K562 (cell line): Measurements from ENCODE around the gene MCF2. TPM values are rescaled to one million over a fixed set of nuclear protein-coding genes. Genes with fewer than 3 reads are reported as not detected.

Source experiments
- ATAC-seq: fragments of 200-7000 bp; cut with Tn5 transposase; 3 replicates; pipeline ENCODE4 v1.9.1; 2020; ENCODE audit warnings: moderate library complexity
- BruUV-seq: library from RNA; stranded (reverse); fragments of 400-500 nt; replicated peaks from 2 replicates; lab custom pipeline; 2021; lab: Mats Ljungman, UMichigan
- CTCF ChIA-PET: fragments of 300-600 bp; formaldehyde crosslinking; extraction: SDS; loops from one replicate; lab custom pipeline; 2021; ENCODE audit warnings: low intra/inter-chr PET ratio; lab: Yijun Ruan, JAX
- POLR2A ChIA-PET: fragments of 300-600, 350-650 bp; sonication (Branson Sonifier 250); formaldehyde crosslinking; extraction: SDS; loops from one replicate; lab custom pipeline; 2021; ENCODE audit warnings: antibody characterized with exemption, inconsistent platforms; lab: Yijun Ruan, JAX
- DNase-seq, 4 experiments: peaks; one replicate each; pipeline versions ENCODE4 v3.0.0 to v3.0.0-alpha.2; 2011 to 2018; ENCODE audit warnings: low spot score in 3 of 4, mixed read lengths in 3 of 4; ENCODE audit errors: extremely low read depth in 1 of 4
- FAIRE-seq: peaks from 2 replicates; lab custom pipeline; 2011; peaks lifted over from hg19 to GRCh38; lab: Jason Lieb, UNC
- H2AFZ ChIP-seq: 2 replicates; pipeline ENCODE4 v1.6.0; 2011; ENCODE audit warnings: low read depth, low read length, control low read depth, inconsistent platforms
- H3K27ac ChIP-seq: fragments of 200-600 bp; 3 replicates; pipeline ENCODE4 v1.8.0; 2011; ENCODE audit warnings: low read depth, mild to moderate bottlenecking, control low read depth, inconsistent platforms, low read length, moderate library complexity, mixed read lengths; ENCODE audit errors: extremely low read depth
- H3K27me3 ChIP-seq, 2 experiments: fragments of 300-600 bp in 1 of 2; 2 replicates in 1 of 2; 3 replicates in 1 of 2; pipeline versions ENCODE4 v1.6.0 to v1.8.0; 2011; ENCODE audit warnings: inconsistent platforms in 2 of 2, low read length in 2 of 2, mild to moderate bottlenecking in 1 of 2, mixed read lengths in 1 of 2, moderate library complexity in 1 of 2; ENCODE audit not compliant: control insufficient read depth in 2 of 2, insufficient read depth in 2 of 2
- H3K36me3 ChIP-seq: fragments of 300-600 bp; 3 replicates; pipeline ENCODE4 v1.8.0; 2011; ENCODE audit warnings: mild to moderate bottlenecking, low read length, inconsistent platforms; ENCODE audit not compliant: control insufficient read depth, insufficient read depth
- H3K4me1 ChIP-seq, 2 experiments: fragments of 200-600 bp in 1 of 2; replicated peaks in 1 of 2; 2 replicates in 1 of 2; 3 replicates in 1 of 2; pipeline versions ENCODE4 v1.5.1 to v1.8.0; 2011; ENCODE audit warnings: inconsistent platforms in 2 of 2, low read length in 2 of 2, mild to moderate bottlenecking in 1 of 2, mixed read lengths in 1 of 2, moderate library complexity in 1 of 2; ENCODE audit not compliant: control insufficient read depth in 2 of 2, insufficient read depth in 2 of 2
- H3K4me2 ChIP-seq: 2 replicates; pipeline ENCODE4 v1.6.1; 2011; ENCODE audit warnings: low read length, control low read depth, inconsistent platforms, mixed read lengths; ENCODE audit not compliant: insufficient read depth
- H3K4me3 ChIP-seq: fragments of 200-600 bp; sonication (generic), shearing (Covaris generic); 2 replicates; pipeline ENCODE4 v1.5.1; 2016; ENCODE audit warnings: control low read depth, inconsistent platforms
- H3K79me2 ChIP-seq: fragments of 200-600 bp; 3 replicates; pipeline ENCODE4 v1.8.0; 2011; ENCODE audit warnings: low read length, inconsistent platforms; ENCODE audit not compliant: control insufficient read depth, insufficient read depth
- H3K9ac ChIP-seq, 2 experiments: 2 replicates each; pipeline versions ENCODE4 v1.6.0 to v1.6.1; 2011; ENCODE audit warnings: low read depth in 2 of 2, low read length in 2 of 2, control low read depth in 1 of 2, inconsistent platforms in 1 of 2, mild to moderate bottlenecking in 1 of 2, mixed read lengths in 1 of 2; ENCODE audit not compliant: insufficient read depth in 1 of 2
- H3K9me1 ChIP-seq: one replicate; pipeline ENCODE4 v1.6.0; 2011; ENCODE audit warnings: inconsistent platforms, mild to moderate bottlenecking, low read length, moderate library complexity; ENCODE audit not compliant: control insufficient read depth, insufficient read depth
- H3K9me3 ChIP-seq: replicated peaks from 2 replicates; pipeline ENCODE4 v1.5.1; 2011; ENCODE audit warnings: low read depth, low read length, inconsistent platforms; ENCODE audit not compliant: control insufficient read depth, insufficient read depth
- H4K20me1 ChIP-seq: replicated peaks from 2 replicates; pipeline ENCODE4 v1.6.1; 2011; ENCODE audit warnings: low read length, inconsistent platforms, mixed read lengths; ENCODE audit not compliant: control insufficient read depth, insufficient read depth
- CCAR2 ChIP-seq: fragments of 200-400 bp; formaldehyde crosslinking; IDR thresholded peaks from 2 replicates; pipeline ENCODE4 v1.6.1; 2017; ENCODE audit warnings: mild to moderate bottlenecking, low read depth, low read length
- POU5F1 ChIP-seq: fragments of 150-350 bp; IDR thresholded peaks from 2 replicates; pipeline ENCODE4 v1.6.1; 2014; ENCODE audit warnings: borderline replicate concordance, low read length, low read depth, mild to moderate bottlenecking; ENCODE audit not compliant: partially characterized antibody
- RAD21 ChIP-seq, 2 experiments: fragments of 250-450 bp in 1 of 2; fragments of 450-650 bp in 1 of 2; sonication (Bioruptor Pico) in 1 of 2; formaldehyde crosslinking in 1 of 2; IDR thresholded peaks in 1 of 2; conservative IDR thresholded peaks in 1 of 2; 2 replicates each; pipeline versions ENCODE4 v1.4.0 to v1.8.0; 2020 to 2022; ENCODE audit warnings: mild to moderate bottlenecking in 2 of 2, moderate library complexity in 1 of 2
- VEZF1 ChIP-seq: fragments of 200-800 bp; sonication (Bioruptor generic); IDR thresholded peaks from 2 replicates; pipeline ENCODE4 v1.6.1; 2017; ENCODE audit warnings: missing genetic modification characterization, missing compliant biosample characterization
- WGBS: fragments of 100-300 bp; shearing (Covaris generic); methylation state at CpG from one replicate; pipeline ENCODE4 v1.1.6; 2016; ENCODE audit warnings: low coverage, mixed read lengths; ENCODE audit not compliant: insufficient coverage; ENCODE audit errors: missing lambda C conversion rate; 5-methylcytosine and 5-hydroxymethylcytosine counted together
- in situ Hi-C: fragments of 300-500 bp; cut with MboI; formaldehyde crosslinking; loops from 4 replicates; pipeline ENCODE4 v1.15.0; 2018; ENCODE audit warnings: inconsistent platforms, mixed read lengths
- intact Hi-C: fragments of 100-400 bp; cut with micrococcal nuclease; formaldehyde crosslinking; loops from 2 replicates; pipeline ENCODE4 v1.14.2; 2022
- polyA plus RNA-seq, 8 experiments: library from polyadenylated mRNA; depleted of rRNA in 4 of 8; stranded (reverse) in 5 of 8; unstranded in 3 of 8; fragments of >200 nt; fragmentation: Nextera tagmentation in 2 of 8; fragmentation: Illumina TruSeq in 1 of 8; extraction: Ambion mirVana in 2 of 8; extraction: Trizol in 1 of 8; gene quantifications; 2 replicates each; pipeline versions ENCODE4 v1.2.1 to v1.2.3, GENCODE V29; 2011 to 2014; ENCODE audit warnings: inconsistent platforms in 1 of 8, missing spikeins in 1 of 8
- total RNA-seq, 7 experiments: library from RNA; depleted of rRNA in 6 of 7; stranded (reverse); fragments of >200 nt in 6 of 7; fragmentation: Illumina TruSeq in 2 of 7; extraction: Trizol in 2 of 7; gene quantifications; 2 replicates each; pipeline versions ENCODE4 v1.2.1 to v1.2.3, GENCODE V29; 2011 to 2021; ENCODE audit warnings: low replicate concordance in 1 of 7
- TF ChIP-seq, protein P1 (sequence below), 3 experiments: IDR thresholded peaks in 2 of 3; conservative IDR thresholded peaks in 1 of 3; 2 replicates each; pipeline ENCODE4 v1.5.1; 2011 to 2012; ENCODE audit warnings: low read length in 3 of 3, mild to moderate bottlenecking in 3 of 3, control low read depth in 2 of 3, improper control_type of control experiment in 1 of 3, inconsistent platforms in 1 of 3, low read depth in 1 of 3, mixed read lengths in 1 of 3, moderate library complexity in 1 of 3; ENCODE audit not compliant: insufficient read depth in 2 of 3
- TF ChIP-seq, protein P2 (sequence below), 2 experiments: fragments of 250-450 bp in 1 of 2; fragments of 450-650 bp in 1 of 2; sonication (Bioruptor Pico) in 1 of 2; IDR thresholded peaks; 2 replicates each; pipeline versions ENCODE4 v1.6.1 to v1.8.0; 2016 to 2021; ENCODE audit warnings: mild to moderate bottlenecking in 2 of 2, moderate library complexity in 2 of 2, missing compliant biosample characterization in 1 of 2, missing genetic modification characterization in 1 of 2

MCF2 gene
- total and polyA plus RNA-seq, 9 of the 15 experiments (the other 6 are each of a cell fraction or from before 2014, with no cell fraction given), result 0.03 to 0.78 (median 0.08) TPM; not detected in 3

GRCh38 chrX:139596068-139596467 lies 111.9 kb downstream of the MCF2 start:
- intact Hi-C loops, result no loop called here
- Histone ChIP-seq H3K36me3 (no peaks in the 10 kb centered on the region), H3K4me1 (no peaks in the 10 kb centered on the region), H3K79me2 (no peaks in the 10 kb centered on the region), H2AFZ (no peak overlapping the region), H3K9me1 (no peaks in the 10 kb centered on the region), H3K27me3 (no peaks in the 10 kb centered on the region), H3K9ac (no peak overlapping the region), H3K4me3 (no peak overlapping the region), H3K27ac (no peak overlapping the region), H3K4me2 (no peak overlapping the region), H4K20me1 (no peaks in the 10 kb centered on the region), H3K9me3 (no peaks in the 10 kb centered on the region)
- TF ChIP-seq, protein P1, sequence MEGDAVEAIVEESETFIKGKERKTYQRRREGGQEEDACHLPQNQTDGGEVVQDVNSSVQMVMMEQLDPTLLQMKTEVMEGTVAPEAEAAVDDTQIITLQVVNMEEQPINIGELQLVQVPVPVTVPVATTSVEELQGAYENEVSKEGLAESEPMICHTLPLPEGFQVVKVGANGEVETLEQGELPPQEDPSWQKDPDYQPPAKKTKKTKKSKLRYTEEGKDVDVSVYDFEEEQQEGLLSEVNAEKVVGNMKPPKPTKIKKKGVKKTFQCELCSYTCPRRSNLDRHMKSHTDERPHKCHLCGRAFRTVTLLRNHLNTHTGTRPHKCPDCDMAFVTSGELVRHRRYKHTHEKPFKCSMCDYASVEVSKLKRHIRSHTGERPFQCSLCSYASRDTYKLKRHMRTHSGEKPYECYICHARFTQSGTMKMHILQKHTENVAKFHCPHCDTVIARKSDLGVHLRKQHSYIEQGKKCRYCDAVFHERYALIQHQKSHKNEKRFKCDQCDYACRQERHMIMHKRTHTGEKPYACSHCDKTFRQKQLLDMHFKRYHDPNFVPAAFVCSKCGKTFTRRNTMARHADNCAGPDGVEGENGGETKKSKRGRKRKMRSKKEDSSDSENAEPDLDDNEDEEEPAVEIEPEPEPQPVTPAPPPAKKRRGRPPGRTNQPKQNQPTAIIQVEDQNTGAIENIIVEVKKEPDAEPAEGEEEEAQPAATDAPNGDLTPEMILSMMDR (IDR thresholded peaks at IDR 0.05 in 2 of 3, conservative IDR thresholded peaks at IDR 0.05 in 1 of 3; ENCODE audit: insufficient read depth in 2 of 3, low read depth in 1 of 3, low read length in 3 of 3), result peak in 1 of 3 experiments; percentile 15; a peak in 2 of 6 replicates
- no peak for TF ChIP-seq CCAR2
- TF ChIP-seq RAD21 (CRISPR knock-in tag; conservative IDR thresholded peaks at IDR 0.05 in 1 of 2, IDR thresholded peaks at IDR 0.05 in 1 of 2), result peak in 1 of 2 experiments; percentile 18; a peak in 1 of 4 replicates
- TF ChIP-seq POU5F1, result no peak
- TF ChIP-seq VEZF1 (CRISPR knock-in tag), result no peak
- TF ChIP-seq, protein P2, sequence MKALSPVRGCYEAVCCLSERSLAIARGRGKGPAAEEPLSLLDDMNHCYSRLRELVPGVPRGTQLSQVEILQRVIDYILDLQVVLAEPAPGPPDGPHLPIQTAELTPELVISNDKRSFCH (CRISPR knock-in tag; IDR thresholded peaks at IDR 0.05), result no peak
- TF ChIP-seq, protein P2 (tag; IDR thresholded peaks at IDR 0.05), result no peak
- in situ Hi-C loops, result no loop called here
- DNase-seq (peak in 2 of 4 experiments; percentile 5 to 8), FAIRE-seq (no peak), ATAC-seq (peak; percentile 61; the same call in 2 of the 3 replicates)
- no TSS peak for BruUV-seq
- ChIA-PET CTCF (no interaction called here), POLR2A (interaction anchor here (0.6 kb wide), 1 partner anchor 22 kb away, joined by 4 read pairs; no protein-coding TSS in a partner anchor)
- WGBS, result 0% methylated on average over 4 of the region's 4 CpGs
